Measurements from ENCODE around the gene TUBE1.

TUBE1 gene

DNA sequence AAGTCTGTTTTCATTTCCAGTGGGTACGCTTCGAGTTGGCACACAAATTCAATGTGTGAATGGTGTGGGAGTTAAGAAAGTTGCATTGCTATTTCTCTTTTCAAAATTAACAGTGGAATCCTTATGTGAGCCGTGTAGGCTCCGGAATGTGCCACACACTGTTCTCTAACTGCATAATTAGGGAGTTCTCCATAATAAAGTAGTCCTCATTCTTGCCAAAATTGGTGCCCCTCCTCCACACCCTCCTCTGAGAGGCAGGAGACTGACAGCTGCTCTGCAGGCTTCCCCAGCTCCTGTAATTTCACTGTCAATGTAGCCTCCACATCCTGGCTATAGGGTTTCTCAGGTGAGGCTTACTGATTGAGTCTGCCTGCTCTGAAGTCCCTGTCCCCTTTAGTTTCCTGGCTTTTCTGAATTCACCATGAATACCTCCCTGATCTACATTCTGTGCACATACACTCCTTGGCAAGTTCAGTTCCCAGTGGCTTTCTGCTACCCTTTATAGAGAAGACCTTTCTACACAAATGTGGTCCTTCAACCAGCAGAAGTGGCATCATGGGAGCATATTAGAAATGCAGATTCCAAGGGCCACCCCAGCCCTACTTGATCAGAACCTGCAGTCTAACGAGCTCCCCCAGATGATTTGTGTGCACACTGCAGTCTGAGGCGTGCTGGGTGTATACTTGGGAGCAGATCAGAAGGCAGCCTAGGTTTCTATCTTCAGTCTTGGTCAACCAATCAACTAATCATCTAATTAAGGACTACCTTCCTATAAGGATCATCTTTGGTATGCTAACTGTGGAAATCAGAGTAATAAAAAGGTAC is 53.3 kb downstream of the TUBE1 start:
- no peak for DNase-seq (ENCODE audit: low read depth in 2 of 2)

DNA sequence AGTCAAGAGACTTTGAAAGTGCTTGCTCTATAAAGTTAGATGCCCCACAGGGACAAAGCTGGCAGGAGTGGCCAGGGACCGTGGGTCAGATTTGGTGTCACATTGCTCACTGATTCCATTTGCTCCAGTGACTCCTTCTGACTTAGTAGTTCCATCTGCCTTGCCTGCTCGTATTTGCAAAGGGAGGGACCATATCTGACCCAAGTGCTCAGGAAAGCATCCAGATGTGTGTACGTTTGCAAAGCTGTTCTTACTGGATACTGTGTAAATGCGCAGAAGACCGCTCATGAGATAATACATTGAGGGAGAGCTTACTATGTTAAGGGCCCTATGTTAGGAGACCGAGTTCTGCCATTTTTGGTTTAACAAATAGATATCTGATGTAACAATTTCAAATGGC is 54.6 kb downstream of the TUBE1 start:
- DNase-seq (ENCODE audit: low read depth in 2 of 2), result no peak

DNA sequence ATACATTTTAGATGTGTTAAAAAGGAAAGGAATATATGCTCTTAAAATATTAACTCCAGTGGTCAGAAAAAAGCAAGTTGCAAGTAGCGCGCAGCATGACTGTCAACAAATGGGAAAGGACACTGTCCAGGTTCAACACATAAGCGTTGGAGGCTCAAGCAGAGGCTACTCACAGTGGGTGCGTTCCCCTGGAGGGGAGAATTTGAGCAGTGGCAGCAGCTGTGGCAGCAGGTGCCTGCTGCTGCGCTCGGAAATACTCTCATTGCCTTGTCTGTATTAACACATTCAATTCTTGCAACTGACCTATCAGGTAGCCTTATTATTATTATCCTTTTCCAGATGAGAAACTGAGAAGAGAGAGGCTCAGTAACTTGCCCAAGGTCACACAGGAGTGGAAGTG is 55.3 kb downstream of the TUBE1 start:
- no peak for DNase-seq (ENCODE audit: low read depth in 2 of 2)

DNA sequence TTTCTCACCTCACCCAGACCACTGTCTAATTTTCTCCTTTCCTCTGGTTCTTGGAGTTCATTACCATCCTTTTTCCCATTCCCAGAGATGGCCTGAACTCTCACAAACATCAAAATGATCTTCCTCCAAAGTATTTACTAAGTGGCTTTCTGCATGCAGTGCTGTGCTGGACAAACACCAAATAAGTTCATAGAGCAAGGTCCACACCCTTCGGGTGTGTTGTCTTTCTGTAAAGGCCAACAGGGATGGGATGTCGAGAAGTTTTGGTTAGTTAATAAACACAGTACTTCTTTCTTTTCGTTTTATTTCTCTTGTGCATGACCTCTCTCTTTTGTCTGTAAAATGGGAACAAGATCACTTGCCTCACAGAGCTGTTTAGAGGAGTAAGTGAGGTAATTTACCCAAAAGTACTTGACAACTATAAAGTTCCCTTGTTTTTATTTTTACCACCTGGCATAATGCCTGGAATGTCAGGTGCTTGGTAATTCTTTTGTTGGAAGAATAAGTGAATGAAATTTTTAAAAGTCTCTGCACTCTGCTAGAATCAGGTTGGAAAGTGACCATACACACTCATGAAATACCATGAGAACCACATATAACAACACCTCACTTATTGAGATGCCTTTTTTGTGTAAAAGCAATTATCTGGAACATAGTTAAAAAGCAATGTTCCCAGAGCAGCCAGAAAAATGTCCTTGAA is 56.2 kb downstream of the TUBE1 start:
- DNase-seq (ENCODE audit: low read depth in 2 of 2), result no peak

DNA sequence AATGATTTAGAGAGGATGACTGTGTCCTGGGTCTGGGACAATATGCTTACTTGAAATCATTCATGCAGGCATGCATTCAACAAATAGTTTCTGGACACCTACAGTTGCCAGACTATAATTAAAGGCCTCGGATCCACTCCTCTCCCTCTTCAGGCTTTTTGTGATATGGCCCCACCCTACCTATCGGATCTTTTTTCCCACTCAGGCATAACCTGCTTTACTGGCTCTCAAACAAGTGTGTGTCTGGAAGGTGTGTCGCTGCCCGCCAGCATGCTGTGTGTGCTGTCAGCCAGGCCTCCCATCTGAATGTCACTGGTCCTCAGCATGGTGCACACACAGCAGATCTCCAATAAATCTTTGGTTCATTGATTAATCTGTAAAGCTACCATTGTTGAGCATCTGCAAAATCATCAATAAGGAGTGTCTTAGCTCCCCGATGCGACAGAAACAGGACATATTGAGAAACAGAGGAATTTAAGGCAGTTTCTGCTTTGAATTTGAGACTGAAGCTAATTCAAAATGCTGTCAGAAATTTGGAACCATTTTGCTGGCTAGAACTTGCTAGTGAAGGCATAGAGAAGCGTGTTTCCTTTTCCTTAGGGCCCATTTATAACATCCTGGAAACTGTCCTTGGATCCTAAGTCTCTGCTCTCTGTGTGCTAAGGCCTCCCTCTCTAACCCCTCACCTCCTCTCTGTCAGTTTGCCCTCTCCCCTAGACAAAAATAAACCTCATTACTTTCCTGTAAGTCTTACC is 56.9 kb downstream of the TUBE1 start:
- no peak for DNase-seq (ENCODE audit: low read depth in 2 of 2)

DNA sequence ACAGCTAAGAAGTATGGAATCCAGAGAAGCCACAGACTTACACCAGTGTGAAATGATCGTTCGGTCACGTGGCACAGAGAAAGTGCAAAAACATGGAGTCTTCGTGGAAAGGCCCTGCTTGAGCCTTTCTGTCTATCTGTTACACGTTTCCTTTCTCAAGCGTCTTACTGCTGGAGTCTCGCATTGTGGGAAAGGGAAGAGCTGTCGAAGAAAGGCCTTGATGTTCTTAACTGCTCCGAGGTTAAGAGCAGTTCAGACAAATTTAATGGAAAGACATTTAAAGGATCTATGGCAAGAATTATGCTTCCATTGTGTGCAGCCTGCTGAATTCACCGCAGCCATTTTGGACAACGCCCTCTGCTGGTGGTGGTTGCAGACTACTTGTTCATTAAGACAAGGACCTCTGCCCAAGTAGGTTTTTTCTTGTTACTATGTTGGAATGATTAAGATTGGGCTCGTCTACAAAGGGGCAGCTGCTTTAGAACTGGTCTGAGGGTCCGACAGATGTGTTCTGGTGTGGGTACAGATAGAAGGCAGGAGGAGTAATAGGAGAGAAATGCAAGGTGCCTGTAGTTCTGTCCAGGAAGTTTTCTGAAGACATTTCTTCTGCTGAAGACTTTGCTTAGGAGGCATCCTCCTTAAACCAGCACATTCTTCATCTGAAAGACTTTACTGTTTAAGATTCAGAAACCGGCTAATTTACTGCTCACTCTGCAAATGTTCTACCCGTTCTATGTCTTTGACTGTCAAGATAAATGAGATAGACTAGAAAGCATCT is 58.0 kb downstream of the TUBE1 start:
- no peak for DNase-seq (ENCODE audit: low read depth in 2 of 2)

DNA sequence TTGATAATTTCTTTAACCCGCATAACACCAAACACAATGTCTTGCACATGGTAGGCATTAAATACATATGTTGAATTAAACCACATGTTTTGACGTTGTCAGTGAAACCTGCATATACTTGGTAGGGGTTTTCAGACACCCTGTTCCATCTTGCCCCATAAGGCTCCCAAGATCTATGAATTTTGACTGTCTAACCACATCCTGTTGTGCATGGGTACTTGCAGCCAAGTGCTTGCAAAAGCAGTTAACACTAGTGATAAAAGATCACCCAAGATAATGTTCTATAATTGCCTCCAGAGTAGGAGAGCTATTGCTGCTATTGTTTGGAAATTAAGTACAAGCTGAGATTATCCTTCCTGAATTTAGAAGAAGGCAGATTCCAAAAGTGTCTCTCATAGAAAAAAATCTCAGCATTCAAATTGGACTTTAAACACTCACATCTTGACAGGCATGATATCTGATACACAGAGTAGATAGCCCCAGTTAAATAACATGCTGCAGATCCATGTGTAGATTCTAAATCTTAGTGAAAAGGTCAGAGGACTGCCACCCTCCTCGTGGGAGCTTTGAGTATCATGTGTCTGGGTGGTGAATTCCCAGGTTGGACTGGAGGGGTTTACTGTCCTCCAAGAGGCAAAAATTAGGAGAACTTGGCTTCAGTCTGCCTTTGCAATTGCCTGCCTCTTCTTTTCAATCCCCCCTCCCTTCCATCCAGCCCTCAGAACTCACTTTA is 59.2 kb downstream of the TUBE1 start:
- peak; percentile 96 for DNase-seq (ENCODE audit: low read depth in 2 of 2)

DNA sequence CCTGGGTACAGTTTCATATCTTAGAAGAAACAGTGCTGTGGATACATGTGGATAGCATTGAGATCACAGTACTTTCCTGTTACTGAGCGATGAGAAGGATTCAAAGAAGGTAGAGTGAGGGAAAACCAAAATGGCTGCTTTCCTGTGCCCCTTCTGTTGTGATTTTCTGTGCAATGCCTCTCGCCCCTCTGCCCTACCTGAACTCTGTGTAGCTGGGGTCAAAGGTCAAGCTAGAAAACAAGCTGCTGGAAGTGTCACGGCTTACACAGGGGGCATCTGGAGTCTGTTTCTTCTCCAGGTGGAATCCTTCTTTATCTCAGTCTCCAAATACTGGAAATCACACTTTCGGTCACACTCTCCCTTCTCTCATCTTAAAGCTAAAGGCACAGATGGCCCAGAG is 60.3 kb downstream of the TUBE1 start:
- no peak for DNase-seq (ENCODE audit: low read depth in 2 of 2)

DNA sequence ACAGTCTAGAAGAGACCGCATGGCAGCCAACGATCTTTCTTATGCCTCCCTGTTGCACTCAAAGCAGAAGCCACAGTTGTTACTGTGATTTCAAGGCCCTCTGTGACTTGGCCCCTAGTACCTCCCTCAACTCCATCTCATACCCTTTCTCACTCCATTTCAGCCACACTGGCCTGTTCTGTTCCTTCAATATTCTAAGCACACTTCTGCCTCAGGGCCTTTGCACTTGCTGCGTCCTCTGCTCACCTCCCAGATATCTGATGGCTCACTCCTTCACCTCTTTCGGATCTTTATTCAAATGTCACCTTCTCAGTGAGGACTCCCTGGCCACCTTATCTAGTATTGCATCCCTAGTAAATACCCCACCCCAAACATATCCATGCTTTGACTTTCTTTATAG is 62.8 kb downstream of the TUBE1 start:
- no peak for DNase-seq (ENCODE audit: low read depth in 2 of 2)

DNA sequence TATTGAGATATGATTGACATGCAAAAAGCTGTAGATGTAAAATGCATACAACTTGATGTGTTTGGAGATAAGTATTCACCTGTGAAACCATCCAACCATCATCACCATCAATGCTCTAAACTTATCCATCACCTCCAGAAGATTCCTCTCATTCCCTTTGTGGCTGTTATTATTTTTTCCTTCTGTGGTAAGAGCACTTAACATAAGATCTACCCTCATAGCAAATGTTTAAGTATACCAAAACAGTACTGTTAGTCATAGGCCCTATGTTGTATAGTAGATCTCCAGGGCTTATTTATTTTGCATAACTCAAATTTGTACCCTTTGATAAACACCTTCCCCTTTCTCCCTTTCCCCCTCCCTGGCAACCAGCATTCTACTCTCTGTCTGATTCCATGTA is 64.5 kb downstream of the TUBE1 start:
- no peak for DNase-seq (ENCODE audit: low read depth in 2 of 2)

DNA sequence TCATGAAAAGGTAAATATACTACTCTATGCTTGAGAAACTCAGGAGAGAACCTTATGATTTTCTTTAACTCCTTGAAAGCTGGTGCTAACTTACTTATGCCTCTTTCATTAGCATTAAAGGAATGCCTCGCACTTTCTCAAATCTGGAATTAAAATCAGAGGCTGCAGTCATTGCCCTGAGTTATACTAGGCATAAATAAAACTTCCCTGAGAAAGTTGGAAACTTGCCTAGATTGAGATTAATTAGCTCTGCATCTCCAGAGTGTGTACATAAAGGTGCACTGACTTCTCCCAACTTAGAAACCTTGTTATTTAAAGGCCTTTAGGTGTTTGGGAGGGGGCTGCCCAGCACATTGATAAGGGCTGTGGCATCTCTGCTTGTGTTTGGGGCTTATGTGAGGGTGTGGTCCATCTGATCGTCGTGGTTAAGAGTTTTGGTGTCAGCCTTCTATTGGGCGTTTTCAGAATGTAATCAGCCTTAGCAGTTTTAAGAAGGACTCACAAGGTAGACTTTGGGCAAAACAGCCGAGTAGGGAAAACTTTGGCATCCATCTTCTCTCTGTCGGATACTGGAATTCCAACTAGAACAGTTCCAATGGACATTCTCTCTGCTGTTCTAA is 65.5 kb downstream of the TUBE1 start:
- no peak for DNase-seq (ENCODE audit: low read depth in 2 of 2)

All from fibroblast of skin of left biceps (primary cell).